H1 (cell line): ENCODE measurements around the gene HAS3. TPM values are rescaled to one million over a fixed set of nuclear protein-coding genes. Genes with fewer than 3 reads are reported as not detected.

Experiments
- CTCF ChIA-PET: fragments of 300-600 bp; sonication (Branson Sonifier 250); formaldehyde crosslinking; loops from one replicate; lab custom pipeline; 2021; ENCODE audit not compliant: partially characterized antibody; lab: Charles Lee
- POLR2A ChIA-PET: fragments of 300-600 bp; sonication (Branson Sonifier 250); formaldehyde crosslinking; loops from one replicate; lab custom pipeline; 2021; ENCODE audit warnings: inconsistent platforms; ENCODE audit not compliant: partially characterized antibody; lab: Charles Lee
- DNase-seq, 2 experiments: peaks; one replicate each; pipeline versions ENCODE4 v3.0.0 to v3.0.0-alpha.2; 2010 to 2022; ENCODE audit warnings: low spot score in 2 of 2, low read depth in 1 of 2, mixed read lengths in 1 of 2
- FAIRE-seq: peaks from 2 replicates; lab custom pipeline; 2011; peaks lifted over from hg19 to GRCh38; lab: Jason Lieb, UNC
- H2AFZ ChIP-seq: 2 replicates; pipeline ENCODE4 v1.8.1; 2012; ENCODE audit warnings: low read length, inconsistent platforms
- H2AK5ac ChIP-seq: 2 replicates; pipeline ENCODE4 v1.6.1; 2013; ENCODE audit warnings: low read depth, low read length
- H2BK120ac ChIP-seq: replicated peaks from 2 replicates; pipeline ENCODE3; 2013; ENCODE audit warnings: low read depth, low read length, inconsistent platforms
- H2BK12ac ChIP-seq: 2 replicates; pipeline ENCODE4 v1.6.1; 2013; ENCODE audit warnings: low read depth, low read length
- H2BK15ac ChIP-seq: 2 replicates; pipeline ENCODE4 v1.6.1; 2013; ENCODE audit warnings: low read length
- H2BK20ac ChIP-seq: 2 replicates; pipeline ENCODE4 v1.6.1; 2013; ENCODE audit warnings: low read length
- H2BK5ac ChIP-seq: 2 replicates; pipeline ENCODE4 v1.6.1; 2013; ENCODE audit warnings: low read depth, low read length
- H3K14ac ChIP-seq: 2 replicates; pipeline ENCODE4 v1.6.1; 2013; ENCODE audit warnings: inconsistent platforms; ENCODE audit not compliant: insufficient read length
- H3K18ac ChIP-seq: 2 replicates; pipeline ENCODE4 v1.6.1; 2013; ENCODE audit warnings: low read length; ENCODE audit errors: extremely low read depth
- H3K23ac ChIP-seq: 2 replicates; pipeline ENCODE4 v1.6.1; 2013; ENCODE audit warnings: inconsistent platforms; ENCODE audit not compliant: insufficient read length
- H3K23me2 ChIP-seq: 2 replicates; pipeline ENCODE4 v1.6.1; 2013; ENCODE audit warnings: low read depth, low read length
- H3K27ac ChIP-seq: 2 replicates; pipeline ENCODE4 v1.6.1; 2011; ENCODE audit warnings: low read depth, low read length, inconsistent platforms
- H3K27me3 ChIP-seq, 4 experiments: replicated peaks in 1 of 4; 1 replicate in 1 of 4; 2 replicates in 3 of 4; pipeline versions ENCODE4 v1.6.1 to v1.8.1; 2011 to 2013; ENCODE audit warnings: low read length in 3 of 4, mild to moderate bottlenecking in 3 of 4, inconsistent platforms in 2 of 4, mixed read lengths in 2 of 4, moderate library complexity in 1 of 4; ENCODE audit not compliant: control insufficient read depth in 3 of 4, insufficient read depth in 3 of 4; ENCODE audit errors: extremely low read depth in 1 of 4
- H3K36me3 ChIP-seq, 4 experiments: 2 replicates each; pipeline versions ENCODE4 v1.6.1 to v1.8.1; 2011 to 2013; ENCODE audit warnings: mild to moderate bottlenecking in 4 of 4, low read length in 3 of 4, moderate library complexity in 2 of 4, control low read depth in 1 of 4, inconsistent platforms in 1 of 4; ENCODE audit not compliant: insufficient read depth in 4 of 4, control insufficient read depth in 2 of 4
- H3K4ac ChIP-seq: replicated peaks from 2 replicates; pipeline ENCODE3; 2013; ENCODE audit warnings: low read length, low read depth, mixed read lengths, inconsistent platforms; ENCODE audit not compliant: insufficient read length
- H3K4me1 ChIP-seq, 4 experiments: replicated peaks in 1 of 4; 1 replicate in 1 of 4; 2 replicates in 3 of 4; pipeline versions ENCODE4 v1.6.1 to v1.8.1; 2011 to 2013; ENCODE audit warnings: low read length in 3 of 4, inconsistent platforms in 2 of 4, mixed read lengths in 1 of 4; ENCODE audit not compliant: insufficient read depth in 4 of 4, control insufficient read depth in 3 of 4
- H3K4me2 ChIP-seq, 2 experiments: 2 replicates each; pipeline versions ENCODE4 v1.6.1 to v1.8.1; 2011 to 2013; ENCODE audit warnings: low read depth in 2 of 2, low read length in 2 of 2, control low read depth in 1 of 2, inconsistent platforms in 1 of 2, mild to moderate bottlenecking in 1 of 2; ENCODE audit not compliant: insufficient read depth in 1 of 2
- H3K4me3 ChIP-seq, 4 experiments: fragments of 200-600, 300-600 bp in 1 of 4; sonication (generic), shearing (Covaris generic), sonication (Bioruptor Twin) in 1 of 4; 2 replicates each; pipeline versions ENCODE4 v1.5.1 to v1.8.1; 2011 to 2016; ENCODE audit warnings: low read length in 4 of 4, low read depth in 3 of 4, control low read depth in 2 of 4, inconsistent platforms in 2 of 4, mild to moderate bottlenecking in 2 of 4, mixed read lengths in 1 of 4, moderate library complexity in 1 of 4; ENCODE audit not compliant: insufficient read depth in 2 of 4; ENCODE audit errors: extremely low read depth in 1 of 4
- H3K56ac ChIP-seq: replicated peaks from 2 replicates; pipeline ENCODE3; 2013; ENCODE audit warnings: low read depth, mild to moderate bottlenecking, mixed read lengths, low read length, inconsistent platforms; ENCODE audit not compliant: insufficient read length
- H3K79me1 ChIP-seq: 2 replicates; pipeline ENCODE4 v1.6.1; 2013; ENCODE audit warnings: low read depth, low read length, control low read depth
- H3K79me2 ChIP-seq, 2 experiments: 2 replicates each; pipeline versions ENCODE4 v1.6.1 to v1.8.1; 2012 to 2013; ENCODE audit warnings: low read length in 2 of 2, mild to moderate bottlenecking in 2 of 2, inconsistent platforms in 1 of 2; ENCODE audit not compliant: insufficient read depth in 2 of 2, control insufficient read depth in 1 of 2
- H3K9ac ChIP-seq, 4 experiments: replicated peaks in 1 of 4; 1 replicate in 1 of 4; 2 replicates in 3 of 4; pipeline versions ENCODE4 v1.6.1 to v1.8.1; 2011 to 2013; ENCODE audit warnings: low read depth in 3 of 4, low read length in 3 of 4, control low read depth in 2 of 4, mild to moderate bottlenecking in 2 of 4, moderate library complexity in 2 of 4, inconsistent platforms in 1 of 4; ENCODE audit errors: extremely low read depth in 1 of 4
- H3K9me3 ChIP-seq, 2 experiments: 2 replicates each; pipeline versions ENCODE4 v1.6.1 to v1.8.1; 2012 to 2013; ENCODE audit warnings: mild to moderate bottlenecking in 2 of 2, moderate library complexity in 2 of 2, control low read depth in 1 of 2, inconsistent platforms in 1 of 2, low read depth in 1 of 2, low read length in 1 of 2, mixed read lengths in 1 of 2; ENCODE audit not compliant: insufficient read depth in 2 of 2
- H4K20me1 ChIP-seq, 2 experiments: replicated peaks in 1 of 2; 2 replicates each; pipeline versions ENCODE3 to v1.8.1; 2011 to 2013; ENCODE audit warnings: inconsistent platforms in 2 of 2, low read length in 2 of 2, mild to moderate bottlenecking in 1 of 2; ENCODE audit not compliant: insufficient read depth in 2 of 2, control insufficient read depth in 1 of 2
- H4K5ac ChIP-seq: 2 replicates; pipeline ENCODE4 v1.6.1; 2013; ENCODE audit warnings: low read length, low read depth, mixed read lengths, inconsistent platforms; ENCODE audit not compliant: insufficient read length
- H4K8ac ChIP-seq: 2 replicates; pipeline ENCODE4 v1.8.0; 2013; ENCODE audit warnings: mild to moderate bottlenecking, moderate library complexity, low read length, inconsistent platforms; ENCODE audit not compliant: insufficient read depth; ENCODE audit errors: extremely low read depth
- H4K91ac ChIP-seq: replicated peaks from 2 replicates; pipeline ENCODE3; 2013; ENCODE audit warnings: low read length, mixed read lengths, inconsistent platforms; ENCODE audit not compliant: insufficient read length
- BRCA1 ChIP-seq: IDR thresholded peaks from 2 replicates; pipeline ENCODE4 v1.6.1; 2012; ENCODE audit warnings: low read depth, low read length, improper control_type of control experiment
- CBX5 ChIP-seq: fragments of 300-800, 300-1000 bp; sonication (generic); IDR thresholded peaks from 2 replicates; pipeline ENCODE4 v1.7.1; 2016; ENCODE audit warnings: antibody characterized with exemption, low read length, low read depth
- CHD2 ChIP-seq: IDR thresholded peaks from 2 replicates; pipeline ENCODE4 v1.6.1; 2012; ENCODE audit warnings: low read length, improper control_type of control experiment
- GTF2F1 ChIP-seq: IDR thresholded peaks from 2 replicates; pipeline ENCODE4 v1.6.1; 2012; ENCODE audit warnings: low read depth, low read length, improper control_type of control experiment, borderline replicate concordance
- KDM4A ChIP-seq: IDR thresholded peaks from one replicate; pipeline ENCODE4 v1.7.1; 2012; ENCODE audit warnings: low read depth, mild to moderate bottlenecking, moderate library complexity, low read length, inconsistent platforms; ENCODE audit not compliant: severe bottlenecking
- POLR2AphosphoS5 ChIP-seq: IDR thresholded peaks from 2 replicates; pipeline ENCODE4 v1.6.1; 2011; ENCODE audit warnings: low read depth, low read length
- RAD21 ChIP-seq, 2 experiments: IDR thresholded peaks in 1 of 2; conservative IDR thresholded peaks in 1 of 2; 2 replicates each; pipeline ENCODE4 v1.6.1; 2011; ENCODE audit warnings: low read depth in 2 of 2, low read length in 2 of 2, improper control_type of control experiment in 1 of 2, inconsistent platforms in 1 of 2, mild to moderate bottlenecking in 1 of 2, moderate library complexity in 1 of 2
- SIRT6 ChIP-seq: IDR thresholded peaks from one replicate; pipeline ENCODE4 v1.7.1; 2012; ENCODE audit warnings: low read length, inconsistent platforms
- SRF ChIP-seq: IDR thresholded peaks from 2 replicates; pipeline ENCODE4 v1.6.1; 2011; ENCODE audit warnings: mild to moderate bottlenecking, low read depth, low read length, moderate library complexity
- SUZ12 ChIP-seq: fragments of 200-600 bp; sonication (generic); IDR thresholded peaks from 2 replicates; pipeline ENCODE4 v1.6.1; 2012; ENCODE audit warnings: mild to moderate bottlenecking, inconsistent platforms, low read length, moderate library complexity, mixed read lengths
- TCF12 ChIP-seq: IDR thresholded peaks from 2 replicates; pipeline ENCODE4 v1.6.1; 2011; ENCODE audit warnings: low read depth, mild to moderate bottlenecking, low read length
- ZNF274 ChIP-seq: IDR thresholded peaks from 2 replicates; pipeline ENCODE4 v1.7.0; 2012; ENCODE audit warnings: low read length, borderline replicate concordance; ENCODE audit errors: extremely low read depth
- WGBS, 2 experiments: shearing (Covaris generic) in 1 of 2; methylation state at CpG; one replicate each; pipeline versions ENCODE4 v1.1.6 to v1.1.7; 2013 to 2015; ENCODE audit warnings: low lambda C conversion rate in 2 of 2, mixed read lengths in 2 of 2, inconsistent platforms in 1 of 2, low coverage in 1 of 2, missing lambda C conversion rate in 1 of 2; ENCODE audit not compliant: insufficient replicate concordance in 2 of 2, insufficient coverage in 1 of 2, insufficient read length in 1 of 2; ENCODE audit errors: extremely low coverage in 1 of 2, missing lambda C conversion rate in 1 of 2; 5-methylcytosine and 5-hydroxymethylcytosine counted together
- polyA plus RNA-seq, 7 experiments: library from polyadenylated mRNA; depleted of rRNA in 3 of 7; stranded (reverse) in 5 of 7; unstranded in 2 of 7; fragments of >200 nt in 5 of 7; fragments of 200-250 nt in 2 of 7; gene quantifications; 1 replicate in 5 of 7; 2 replicates in 1 of 7; 4 replicates in 1 of 7; pipeline versions ENCODE4 v1.2.1 to v1.2.3, GENCODE V29; 2011 to 2013; ENCODE audit warnings: missing spikeins in 2 of 7, mixed read lengths in 2 of 7
- total RNA-seq: library from RNA; stranded (reverse); fragmentation: NEBNext Ultra II Directional; extraction: Animal tissue kit (Norgen Biotek cat#: 25700); gene quantifications from 2 replicates; pipeline ENCODE4 v1.2.1, GENCODE V29; 2021
- TF ChIP-seq, protein P1 (sequence below): IDR thresholded peaks from 2 replicates; pipeline ENCODE4 v1.6.1; 2011; ENCODE audit warnings: low read depth, mild to moderate bottlenecking, low read length; ENCODE audit not compliant: insufficient read depth
- TF ChIP-seq, protein P2 (sequence below): IDR thresholded peaks from 2 replicates; pipeline ENCODE4 v1.6.1; 2012; ENCODE audit warnings: inconsistent platforms

HAS3 gene
- total and polyA plus RNA-seq, 2 of the 8 experiments (the other 6 are each of a cell fraction or from before 2014, with no cell fraction given), result 32.1 to 69.6 TPM

DNA sequence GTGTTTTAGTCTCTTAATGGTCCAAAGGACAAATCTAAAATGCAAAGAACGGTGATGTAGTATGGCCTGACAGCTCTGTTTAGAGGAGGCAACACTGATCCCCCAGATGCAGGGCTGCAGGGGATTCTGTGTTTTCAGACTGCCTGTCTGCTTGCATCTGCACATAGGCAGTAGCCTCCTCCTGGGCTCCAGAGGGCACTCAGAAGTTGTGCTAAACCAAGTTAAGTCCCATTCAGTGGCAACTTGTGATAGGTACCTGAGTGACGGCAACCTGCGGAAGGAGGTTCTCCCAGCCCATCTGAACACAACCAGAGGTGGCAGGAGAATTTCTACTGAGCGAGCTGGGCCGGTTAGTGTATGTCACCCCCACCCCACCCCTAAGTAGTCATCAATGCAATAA, 9.9 kb downstream of the HAS3 start:
- ChIA-PET CTCF (interaction anchor here (1.0 to 12.3 kb wide), 8 partner anchors 3 to 265 kb away, joined by 3 to 174 read pairs (median 11); partner anchors contain the start of gene HAS3), POLR2A (interaction anchor here (0.6 to 3.8 kb wide), 5 partner anchors 15 to 82 kb away, joined by 3 to 17 read pairs (median 7); partner anchors contain the start of genes CHTF8 and UTP4)
- H3K56ac ChIP-seq, result no peak overlapping the region
- H2BK5ac ChIP-seq, result no peak overlapping the region
- no peak overlapping the region for H3K14ac ChIP-seq
- 88% methylated on average over 5 of the region's 5 CpGs; no CpG with 5 or more reads in 1 of the 2 experiments for WGBS, 2 experiments
- H2BK20ac ChIP-seq, result no peak overlapping the region
- H3K18ac ChIP-seq, result no peak overlapping the region
- no peaks in the 10 kb centered on the region for H3K9me3 ChIP-seq
- no peak overlapping the region for H3K27ac ChIP-seq
- H3K23ac ChIP-seq, result no peak overlapping the region
- no peak overlapping the region for H3K4me3 ChIP-seq
- H3K4me1 ChIP-seq, result no peaks in the 10 kb centered on the region
- peaks cover 11 to 15% of the 10 kb centered on the region in 2 experiments for H4K20me1 ChIP-seq
- H2AFZ ChIP-seq, result no peak overlapping the region
- DNase-seq, result no peak
- H2BK12ac ChIP-seq, result no peak overlapping the region
- H2BK15ac ChIP-seq, result no peak overlapping the region
- H2AK5ac ChIP-seq, result no peak overlapping the region
- no peak overlapping the region for H4K8ac ChIP-seq
- H3K23me2 ChIP-seq, result no peaks in the 10 kb centered on the region
- H3K36me3 ChIP-seq, result peaks cover 40 to 83% (median 69%) of the 10 kb centered on the region in 4 experiments
- H3K4me2 ChIP-seq, result no peak overlapping the region
- peaks cover 19% of the 10 kb centered on the region; the same call in 1 of the 2 replicates for H3K79me1 ChIP-seq
- H3K4ac ChIP-seq, result no peak overlapping the region
- no peak overlapping the region for H4K91ac ChIP-seq
- H4K5ac ChIP-seq, result no peak overlapping the region
- FAIRE-seq, result no peak
- H3K9ac ChIP-seq, result no peak overlapping the region
- H3K79me2 ChIP-seq, result peaks cover 0 to 20% of the 10 kb centered on the region in 2 experiments; a peak in 1 of 4 replicates
- H3K27me3 ChIP-seq, result no peaks in the 10 kb centered on the region
- no peak overlapping the region for H2BK120ac ChIP-seq
- no peak for TF ChIP-seq BRCA1
- TF ChIP-seq SUZ12, result no peak
- TF ChIP-seq POLR2AphosphoS5, result no peak
- TF ChIP-seq KDM4A, result no peak
- no peak for TF ChIP-seq RAD21 (IDR thresholded peaks at IDR 0.05 in 1 of 2, conservative IDR thresholded peaks at IDR 0.05 in 1 of 2; ENCODE audit: low read depth in 2 of 2, low read length in 2 of 2)
- no peak for TF ChIP-seq TCF12
- TF ChIP-seq, protein P1, sequence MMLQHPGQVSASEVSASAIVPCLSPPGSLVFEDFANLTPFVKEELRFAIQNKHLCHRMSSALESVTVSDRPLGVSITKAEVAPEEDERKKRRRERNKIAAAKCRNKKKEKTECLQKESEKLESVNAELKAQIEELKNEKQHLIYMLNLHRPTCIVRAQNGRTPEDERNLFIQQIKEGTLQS, result no peak
- no peak for TF ChIP-seq CHD2
- TF ChIP-seq ZNF274, result no peak
- TF ChIP-seq, protein P2, sequence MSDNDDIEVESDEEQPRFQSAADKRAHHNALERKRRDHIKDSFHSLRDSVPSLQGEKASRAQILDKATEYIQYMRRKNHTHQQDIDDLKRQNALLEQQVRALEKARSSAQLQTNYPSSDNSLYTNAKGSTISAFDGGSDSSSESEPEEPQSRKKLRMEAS, result no peak
- TF ChIP-seq CBX5, result no peak
- TF ChIP-seq SRF, result no peak
- TF ChIP-seq GTF2F1, result no peak
- no peak for TF ChIP-seq SIRT6
